Caco-2 (cell line): Measurements from ENCODE around the gene RNU6-8. TPM values are rescaled to one million over a fixed set of nuclear protein-coding genes. Genes with fewer than 3 reads are reported as not detected.

Experiments used
- BruUV-seq: library from RNA; stranded (reverse); fragments of 400-500 nt; replicated peaks from 2 replicates; lab custom pipeline; 2021; lab: Mats Ljungman, UMichigan
- CTCF ChIA-PET: fragments of 300-600 bp; sonication (Branson Sonifier 250); formaldehyde crosslinking; loops from one replicate; lab custom pipeline; 2022; ENCODE audit warnings: antibody characterized with exemption; lab: Charles Lee
- POLR2A ChIA-PET: fragments of 300-600 bp; sonication (Branson Sonifier 250); formaldehyde crosslinking; loops from one replicate; lab custom pipeline; 2022; ENCODE audit warnings: antibody characterized with exemption; lab: Charles Lee
- DNase-seq, 2 experiments: peaks; one replicate each; pipeline versions ENCODE4 v3.0.0 to v3.0.0-alpha.2; 2020 to 2022
- H3K27me3 ChIP-seq: replicated peaks from 2 replicates; pipeline ENCODE4 v1.6.0; 2011; ENCODE audit warnings: low read length; ENCODE audit not compliant: control insufficient read depth, insufficient read depth
- H3K36me3 ChIP-seq: 2 replicates; pipeline ENCODE4 v1.5.1; 2011; ENCODE audit warnings: low read length; ENCODE audit not compliant: control insufficient read depth, insufficient read depth
- H3K4me1 ChIP-seq: fragments of 250-450 bp; sonication (Bioruptor Pico); 2 replicates; pipeline ENCODE4 v1.5.1; 2020; ENCODE audit warnings: mild to moderate bottlenecking
- H3K4me3 ChIP-seq: 2 replicates; pipeline ENCODE4 v1.5.1; 2011; ENCODE audit warnings: low read depth, mild to moderate bottlenecking, control low read depth, low read length
- H3K9me3 ChIP-seq: fragments of 250-450 bp; sonication (Bioruptor Pico); 2 replicates; pipeline ENCODE4 v1.5.1; 2020; ENCODE audit warnings: mild to moderate bottlenecking, moderate library complexity
- H3K27ac Mint-ChIP-seq: one replicate; pipeline ENCODE4 v1.8.0; 2022; ENCODE audit warnings: mixed read lengths; ENCODE audit not compliant: unreplicated experiment
- H3K27me3 Mint-ChIP-seq: one replicate; pipeline ENCODE4 v1.8.0; 2022; ENCODE audit warnings: mixed read lengths; ENCODE audit not compliant: insufficient read depth, unreplicated experiment
- H3K36me3 Mint-ChIP-seq: one replicate; pipeline ENCODE4 v1.8.0; 2022; ENCODE audit warnings: mild to moderate bottlenecking, mixed read lengths; ENCODE audit not compliant: insufficient read depth, unreplicated experiment
- H3K4me1 Mint-ChIP-seq: one replicate; pipeline ENCODE4 v1.8.0; 2022; ENCODE audit warnings: low read depth, mixed read lengths; ENCODE audit not compliant: unreplicated experiment
- H3K4me3 Mint-ChIP-seq: one replicate; pipeline ENCODE4 v1.8.0; 2022; ENCODE audit warnings: mild to moderate bottlenecking, moderate library complexity, mixed read lengths; ENCODE audit not compliant: unreplicated experiment
- H3K9me3 Mint-ChIP-seq: one replicate; pipeline ENCODE4 v1.8.0; 2022; ENCODE audit warnings: mixed read lengths; ENCODE audit not compliant: unreplicated experiment
- intact Hi-C: fragments of 100-400 bp; cut with micrococcal nuclease; formaldehyde crosslinking; loops from one replicate; pipeline ENCODE4 v1.10.0; 2022; ENCODE audit not compliant: unreplicated experiment
- total RNA-seq: library from RNA; stranded (reverse); gene quantifications from 2 replicates; pipeline ENCODE4 v1.2.3, GENCODE V29; 2022
- TF ChIP-seq, protein P1 (sequence below), 2 experiments: fragments of 200-600 bp in 1 of 2; IDR thresholded peaks; 1 replicate in 1 of 2; 2 replicates in 1 of 2; pipeline versions ENCODE4 v1.5.1 to v1.8.0; 2011 to 2022; ENCODE audit warnings: antibody characterized with exemption in 1 of 2, control low read depth in 1 of 2, inconsistent platforms in 1 of 2, low read depth in 1 of 2, low read length in 1 of 2, mild to moderate bottlenecking in 1 of 2, moderate library complexity in 1 of 2; ENCODE audit not compliant: insufficient read depth in 1 of 2, severe bottlenecking in 1 of 2, unreplicated experiment in 1 of 2

Gene RNU6-8
- total RNA-seq, 1 experiment from 2014 or later, result not detected

DNA sequence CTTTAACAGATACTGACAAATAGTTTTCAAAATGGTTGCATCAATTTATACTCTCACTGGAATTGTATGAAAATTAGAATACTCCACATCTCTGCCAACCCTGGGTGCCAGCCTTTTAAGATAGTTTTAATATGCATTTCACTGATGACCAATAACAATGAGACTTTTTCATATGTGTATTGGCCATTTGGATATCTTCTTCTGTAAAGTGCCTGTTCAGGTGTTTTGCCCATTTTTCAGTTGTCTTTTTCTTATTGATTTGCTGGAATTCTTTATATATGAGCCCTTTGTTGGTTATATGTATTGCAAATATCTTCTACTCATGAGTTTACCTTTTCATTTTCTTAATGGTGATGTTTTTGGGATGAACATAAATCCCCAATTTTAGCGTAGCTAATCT is 18.0 kb downstream of the RNU6-8 start:
- H3K27me3 Mint-ChIP-seq, result no peaks in the 10 kb centered on the region
- H3K36me3 Mint-ChIP-seq, result no peaks in the 10 kb centered on the region
- DNase-seq, result no peak
- ChIA-PET CTCF (no interaction called here), POLR2A (no interaction called here)
- intact Hi-C loops, result no loop called here
- Histone ChIP-seq H3K4me1 (peaks cover 15% of the 10 kb centered on the region), H3K9me3 (peaks cover 5% of the 10 kb centered on the region), H3K4me3 (no peak overlapping the region), H3K27me3 (no peaks in the 10 kb centered on the region), H3K36me3 (no peaks in the 10 kb centered on the region)
- H3K4me3 Mint-ChIP-seq, result no peak overlapping the region
- peaks cover 15% of the 10 kb centered on the region for H3K9me3 Mint-ChIP-seq
- TF ChIP-seq, protein P1, sequence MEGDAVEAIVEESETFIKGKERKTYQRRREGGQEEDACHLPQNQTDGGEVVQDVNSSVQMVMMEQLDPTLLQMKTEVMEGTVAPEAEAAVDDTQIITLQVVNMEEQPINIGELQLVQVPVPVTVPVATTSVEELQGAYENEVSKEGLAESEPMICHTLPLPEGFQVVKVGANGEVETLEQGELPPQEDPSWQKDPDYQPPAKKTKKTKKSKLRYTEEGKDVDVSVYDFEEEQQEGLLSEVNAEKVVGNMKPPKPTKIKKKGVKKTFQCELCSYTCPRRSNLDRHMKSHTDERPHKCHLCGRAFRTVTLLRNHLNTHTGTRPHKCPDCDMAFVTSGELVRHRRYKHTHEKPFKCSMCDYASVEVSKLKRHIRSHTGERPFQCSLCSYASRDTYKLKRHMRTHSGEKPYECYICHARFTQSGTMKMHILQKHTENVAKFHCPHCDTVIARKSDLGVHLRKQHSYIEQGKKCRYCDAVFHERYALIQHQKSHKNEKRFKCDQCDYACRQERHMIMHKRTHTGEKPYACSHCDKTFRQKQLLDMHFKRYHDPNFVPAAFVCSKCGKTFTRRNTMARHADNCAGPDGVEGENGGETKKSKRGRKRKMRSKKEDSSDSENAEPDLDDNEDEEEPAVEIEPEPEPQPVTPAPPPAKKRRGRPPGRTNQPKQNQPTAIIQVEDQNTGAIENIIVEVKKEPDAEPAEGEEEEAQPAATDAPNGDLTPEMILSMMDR (IDR thresholded peaks at IDR 0.05; ENCODE audit: insufficient read depth in 1 of 2, low read depth in 1 of 2, low read length in 1 of 2, severe bottlenecking in 1 of 2, unreplicated experiment in 1 of 2), result no peak
- no peak overlapping the region for H3K27ac Mint-ChIP-seq
- peaks cover 20% of the 10 kb centered on the region for H3K4me1 Mint-ChIP-seq
- BruUV-seq, result no TSS peak

DNA sequence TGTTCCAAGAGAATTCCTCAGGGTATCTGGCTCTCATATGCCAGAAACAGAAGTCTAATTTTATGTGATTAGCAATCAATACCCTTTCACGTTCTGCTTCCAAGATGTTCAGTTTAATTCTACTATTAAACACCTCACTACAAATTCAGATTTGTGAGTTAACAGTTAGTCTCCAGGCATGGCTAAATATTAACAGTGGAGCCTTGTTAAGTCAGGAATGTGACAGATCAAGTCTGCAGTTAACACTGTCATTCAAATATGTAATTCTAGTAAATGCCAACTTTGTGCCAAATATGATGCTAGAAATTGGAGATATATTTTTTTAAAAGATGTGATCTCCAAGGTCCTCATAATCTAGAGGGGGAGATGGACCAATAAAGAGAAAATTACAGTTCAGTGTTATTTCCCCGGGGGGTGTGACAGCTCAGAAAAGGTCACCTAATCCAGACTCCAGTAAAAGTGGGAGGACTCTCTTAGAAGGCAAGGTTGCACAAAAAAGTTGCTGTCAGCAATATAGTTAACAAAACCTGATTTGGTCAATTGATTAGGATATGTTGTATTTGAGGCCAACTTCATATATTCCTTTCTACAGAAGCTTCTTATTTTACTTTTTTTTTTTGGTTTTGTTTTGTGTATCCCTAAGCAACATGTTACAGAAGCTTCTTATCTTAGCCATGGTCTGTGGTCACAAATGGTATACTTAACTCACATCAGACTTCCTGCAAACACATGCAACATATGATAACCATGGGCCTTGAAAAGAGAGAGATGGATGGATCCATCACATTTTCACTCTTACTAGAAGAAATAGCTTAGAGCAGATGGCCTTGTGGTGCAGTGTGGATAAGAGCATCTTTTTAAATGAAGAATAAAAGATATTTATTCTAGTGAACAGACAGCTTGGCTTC is 19.7 kb downstream of the RNU6-8 start:
- BruUV-seq, result no TSS peak
- ChIA-PET POLR2A (no interaction called here), CTCF (no interaction called here)
- H3K27me3 ChIP-seq, result no peaks in the 10 kb centered on the region
- H3K4me1 ChIP-seq, result peaks cover 15% of the 10 kb centered on the region
- H3K36me3 ChIP-seq, result no peaks in the 10 kb centered on the region
- H3K9me3 Mint-ChIP-seq, result peaks cover 26% of the 10 kb centered on the region
- peak overlapping the region; percentile 2 for H3K4me3 Mint-ChIP-seq
- no peak overlapping the region for H3K4me3 ChIP-seq
- TF ChIP-seq, protein P1 (IDR thresholded peaks at IDR 0.05; ENCODE audit: insufficient read depth in 1 of 2, low read depth in 1 of 2, low read length in 1 of 2, severe bottlenecking in 1 of 2, unreplicated experiment in 1 of 2), result no peak
- intact Hi-C loops, result loop anchor here (1.0 kb wide), 1 partner anchor 18 kb away; no protein-coding TSS in a partner anchor
- no peaks in the 10 kb centered on the region for H3K36me3 Mint-ChIP-seq
- DNase-seq, result no peak
- H3K27me3 Mint-ChIP-seq, result no peaks in the 10 kb centered on the region
- no peak overlapping the region for H3K27ac Mint-ChIP-seq
- H3K4me1 Mint-ChIP-seq, result peaks cover 20% of the 10 kb centered on the region
- H3K9me3 ChIP-seq, result peaks cover 5% of the 10 kb centered on the region

DNA sequence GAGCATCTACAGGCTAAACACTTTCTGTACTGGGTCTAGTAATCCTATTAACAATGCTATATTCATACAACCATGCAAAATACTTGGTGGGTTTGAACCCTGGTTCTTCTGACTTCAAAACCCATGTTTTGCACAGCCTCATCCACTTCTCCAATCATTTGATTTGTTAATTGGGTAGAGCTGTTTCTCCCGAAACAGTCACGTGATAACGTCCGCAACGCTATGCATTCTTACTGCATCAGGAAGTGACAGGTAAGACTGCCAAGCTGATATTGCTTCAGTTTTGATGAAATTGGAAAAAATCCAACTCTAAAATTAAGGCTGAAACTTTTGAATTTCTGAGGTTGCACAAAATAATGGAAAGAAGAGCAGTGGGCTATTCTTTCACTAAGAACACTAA is 31.6 kb downstream of the RNU6-8 start:
- Histone ChIP-seq H3K36me3 (no peaks in the 10 kb centered on the region), H3K4me1 (no peaks in the 10 kb centered on the region), H3K9me3 (no peaks in the 10 kb centered on the region), H3K4me3 (peak overlapping the region; percentile 5), H3K27me3 (no peaks in the 10 kb centered on the region)
- Mint-ChIP-seq H3K4me1 (no peaks in the 10 kb centered on the region), H3K4me3 (peak overlapping the region; percentile 62), H3K27me3 (no peaks in the 10 kb centered on the region), H3K36me3 (no peaks in the 10 kb centered on the region), H3K9me3 (no peaks in the 10 kb centered on the region), H3K27ac (no peak overlapping the region)
- intact Hi-C loops, result no loop called here
- DNase-seq, result no peak
- TF ChIP-seq, protein P1 (IDR thresholded peaks at IDR 0.05; ENCODE audit: insufficient read depth in 1 of 2, low read depth in 1 of 2, low read length in 1 of 2, severe bottlenecking in 1 of 2, unreplicated experiment in 1 of 2), result no peak
- no TSS peak for BruUV-seq
- ChIA-PET CTCF (no interaction called here), POLR2A (no interaction called here)
